ENCODE measurements around the gene TTC39C. TPM values are rescaled to one million over a fixed set of nuclear protein-coding genes. Genes with fewer than 3 reads are reported as not detected.

Gene TTC39C
- total and polyA plus RNA-seq, 2 experiments from 2014 or later: 23.9 to 41.6 TPM

GRCh38 chr18:23968638-23969604 lies 45.6 kb upstream of the TTC39C start:
- Histone ChIP-seq H4K20me1 (ENCODE audit: insufficient read depth, poor library complexity, severe bottlenecking) (no peaks in the 10 kb centered on the region), H2AFZ (no peak overlapping the region), H3K27ac (no peak overlapping the region), H3K36me3 (replicated peaks; ENCODE audit: insufficient read depth, low read depth) (no peaks in the 10 kb centered on the region), H3K9me3 (ENCODE audit: low read depth) (no peaks in the 10 kb centered on the region), H3K4me2 (no peak overlapping the region), H3K4me1 (ENCODE audit: insufficient read depth) (no peaks in the 10 kb centered on the region), H3K9me2 (replicated peaks; ENCODE audit: insufficient read depth) (no peaks in the 10 kb centered on the region), H3K4me3 (no peak overlapping the region), H3K79me2 (no peaks in the 10 kb centered on the region), H3K27me3 (no peaks in the 10 kb centered on the region)
- 93% methylated on average over 4 of the region's 4 CpGs for WGBS (ENCODE audit: low lambda C conversion rate, missing lambda C conversion rate)
- no peak for TF ChIP-seq EZH2 (IDR thresholded peaks at IDR 0.05; ENCODE audit: borderline replicate concordance)
- TF ChIP-seq CTCF (IDR thresholded peaks at IDR 0.05; ENCODE audit: poor library complexity): no peak
- TF ChIP-seq EZH2phosphoT487 (IDR thresholded peaks at IDR 0.05; ENCODE audit: low read depth, severe bottlenecking, unreplicated experiment): no peak
- DNase-seq (ENCODE audit: low spot score): no peak

GRCh38 chr18:23969664-23970063 lies 44.9 kb upstream of the TTC39C start:
- no peaks in the 10 kb centered on the region for H3K9me3 ChIP-seq (ENCODE audit: low read depth)
- H2AFZ ChIP-seq: no peak overlapping the region
- H3K27ac ChIP-seq: no peak overlapping the region
- no peaks in the 10 kb centered on the region for H3K79me2 ChIP-seq
- no peaks in the 10 kb centered on the region for H4K20me1 ChIP-seq (ENCODE audit: insufficient read depth, poor library complexity, severe bottlenecking)
- no peaks in the 10 kb centered on the region for H3K9me2 ChIP-seq (replicated peaks; ENCODE audit: insufficient read depth)
- no peaks in the 10 kb centered on the region for H3K4me1 ChIP-seq (ENCODE audit: insufficient read depth)
- H3K4me2 ChIP-seq: no peak overlapping the region
- 94% methylated on average over 6 of the region's 6 CpGs for WGBS (ENCODE audit: low lambda C conversion rate, missing lambda C conversion rate)
- TF ChIP-seq EZH2 (IDR thresholded peaks at IDR 0.05; ENCODE audit: borderline replicate concordance) (no peak), CTCF (IDR thresholded peaks at IDR 0.05; ENCODE audit: poor library complexity) (no peak), EZH2phosphoT487 (IDR thresholded peaks at IDR 0.05; ENCODE audit: low read depth, severe bottlenecking, unreplicated experiment) (no peak)
- DNase-seq (ENCODE audit: low spot score): no peak
- no peaks in the 10 kb centered on the region for H3K36me3 ChIP-seq (replicated peaks; ENCODE audit: insufficient read depth, low read depth)
- no peaks in the 10 kb centered on the region for H3K27me3 ChIP-seq
- H3K4me3 ChIP-seq: no peak overlapping the region

- H3K9me2 ChIP-seq (replicated peaks; ENCODE audit: insufficient read depth): no peaks in the 10 kb centered on the region
- H3K79me2 ChIP-seq: no peaks in the 10 kb centered on the region
- DNase-seq (ENCODE audit: low spot score): no peak
- H3K36me3 ChIP-seq (replicated peaks; ENCODE audit: insufficient read depth, low read depth): no peaks in the 10 kb centered on the region
- 90% methylated on average over 7 of the region's 7 CpGs for WGBS (ENCODE audit: low lambda C conversion rate, missing lambda C conversion rate)
- H3K4me1 ChIP-seq (ENCODE audit: insufficient read depth): no peaks in the 10 kb centered on the region
- H4K20me1 ChIP-seq (ENCODE audit: insufficient read depth, poor library complexity, severe bottlenecking): no peaks in the 10 kb centered on the region
- H3K27me3 ChIP-seq: no peaks in the 10 kb centered on the region
- no peak overlapping the region for H3K27ac ChIP-seq
- no peak overlapping the region for H3K4me2 ChIP-seq
- no peaks in the 10 kb centered on the region for H3K9me3 ChIP-seq (ENCODE audit: low read depth)
- no peak for TF ChIP-seq EZH2phosphoT487 (IDR thresholded peaks at IDR 0.05; ENCODE audit: low read depth, severe bottlenecking, unreplicated experiment)
- no peak for TF ChIP-seq CTCF (IDR thresholded peaks at IDR 0.05; ENCODE audit: poor library complexity)
- TF ChIP-seq EZH2 (IDR thresholded peaks at IDR 0.05; ENCODE audit: borderline replicate concordance): no peak
- no peak overlapping the region for H3K4me3 ChIP-seq
- no peak overlapping the region for H2AFZ ChIP-seq
Observed at GRCh38 chr18:23970161-23971096, 44.1 kb upstream of the TTC39C start.
